ENCODE data around the gene NTN3. TPM values are rescaled to one million over a fixed set of nuclear protein-coding genes. Genes with fewer than 3 reads are reported as not detected.

NTN3 gene
- total RNA-seq, 1 experiment from 2014 or later, result not detected

- intact Hi-C loops (cut with micrococcal nuclease), result loop anchor here (2.0 kb wide), 1 partner anchor 41 kb away; no protein-coding TSS in a partner anchor
These were observed 3.1 kb downstream of the NTN3 start for GRCh38 chr16:2473999-2474876.

DNA sequence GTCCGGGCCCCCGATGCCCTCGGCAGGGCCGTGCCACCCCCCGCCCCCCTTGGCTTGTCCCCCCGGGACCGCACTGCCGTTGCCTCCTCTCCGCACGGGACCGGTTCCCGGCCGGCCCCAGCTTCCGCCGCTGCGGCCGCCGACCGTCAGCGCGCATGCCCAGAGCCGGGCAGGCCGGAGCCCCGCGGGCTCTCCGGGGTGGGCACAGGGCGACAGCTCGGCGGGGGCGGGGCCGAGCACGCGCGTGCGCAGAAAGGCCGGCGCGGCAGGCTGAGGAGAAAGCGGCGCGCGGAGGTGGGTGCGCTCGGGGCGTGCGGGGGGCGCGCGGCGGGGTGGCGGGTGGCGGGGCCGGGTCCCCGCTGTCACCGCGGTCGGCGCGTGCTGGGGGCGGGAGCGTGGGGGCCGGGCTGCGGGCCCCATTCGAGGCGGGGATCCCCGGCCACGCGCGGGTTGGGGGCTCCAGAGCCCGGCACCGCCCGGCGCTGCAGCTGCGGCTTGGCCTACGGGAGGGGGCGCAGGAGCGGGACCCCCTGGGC is 3.8 kb downstream of the NTN3 start, which contains the start of gene TBC1D24:
Gene TBC1D24 (plus strand): TSS at position 251 of the 536 bp plus-strand sequence. CDS start 21,022 bp downstream, outside the sequence.
- CTCF ChIA-PET, result interaction anchor here (0.6 kb wide), 2 partner anchors 320 to 1071 kb away, joined by 3 read pairs; partner anchors contain the start of gene TRAF7
- TF ChIP-seq CTCF (IDR thresholded peaks at IDR 0.05; ENCODE audit: unreplicated experiment), result no peak
- Mint-ChIP-seq H3K4me3 (ENCODE audit: unreplicated experiment) (peak within 1 kb of the TSS; percentile 74), H3K27me3 (ENCODE audit: insufficient read depth, unreplicated experiment) (no peaks in the 10 kb centered on the region), H3K4me1 (ENCODE audit: insufficient read depth, unreplicated experiment) (peaks cover 16% of the 10 kb centered on the region), H3K36me3 (ENCODE audit: insufficient read depth, unreplicated experiment) (peaks cover 6% of the 10 kb centered on the region), H3K27ac (ENCODE audit: low read depth, unreplicated experiment) (peak within 1 kb of the TSS; percentile 35), H3K9me3 (ENCODE audit: unreplicated experiment) (no peaks in the 10 kb centered on the region)
- no TSS peak for BruUV-seq (replicated peaks)
- DNase-seq (ENCODE audit: unreplicated experiment), result peak; percentile 79
- POLR2A ChIA-PET, result interaction anchor here (0.7 to 2.5 kb wide), 12 partner anchors 11 to 408 kb away, joined by 3 to 11 read pairs (median 4); partner anchors contain the start of genes AMDHD2, CCNF, ECI1 and FLYWCH2
- intact Hi-C loops (cut with micrococcal nuclease), result loop anchor here (2.0 kb wide), 1 partner anchor 40 kb away; no protein-coding TSS in a partner anchor

More at GRCh38 chr16:2473999-2474876, 3.1 kb downstream of the NTN3 start:
- Mint-ChIP-seq H3K27me3 (ENCODE audit: insufficient read depth, unreplicated experiment) (no peaks in the 10 kb centered on the region), H3K4me3 (ENCODE audit: unreplicated experiment) (peak overlapping the region; percentile 74), H3K9me3 (ENCODE audit: unreplicated experiment) (no peaks in the 10 kb centered on the region), H3K27ac (ENCODE audit: low read depth, unreplicated experiment) (peak overlapping the region; percentile 35), H3K4me1 (ENCODE audit: insufficient read depth, unreplicated experiment) (peaks cover 16% of the 10 kb centered on the region), H3K36me3 (ENCODE audit: insufficient read depth, unreplicated experiment) (peaks cover 6% of the 10 kb centered on the region)
- BruUV-seq (replicated peaks), result no TSS peak
- ChIA-PET POLR2A (interaction anchor here (0.6 to 2.5 kb wide), 14 partner anchors 10 to 706 kb away, joined by 3 to 11 read pairs (median 4); partner anchors contain the start of genes AMDHD2, CCNF, ECI1 and FLYWCH2), CTCF (interaction anchor here (0.6 kb wide), 2 partner anchors 49 to 319 kb away, joined by 3 read pairs; partner anchors contain the start of gene TRAF7)
- TF ChIP-seq CTCF (IDR thresholded peaks at IDR 0.05; ENCODE audit: unreplicated experiment), result peak; percentile 32
- DNase-seq (ENCODE audit: unreplicated experiment), result peak; percentile 47

- CTCF ChIA-PET, result interaction anchor here (0.6 kb wide), 1 partner anchor 1072 kb away, joined by 3 read pairs; no protein-coding TSS in a partner anchor
- no peaks in the 10 kb centered on the region for H3K27me3 Mint-ChIP-seq (ENCODE audit: insufficient read depth, unreplicated experiment)
- BruUV-seq (replicated peaks), result no TSS peak
- POLR2A ChIA-PET, result interaction anchor here (0.6 to 2.5 kb wide), 12 partner anchors 12 to 407 kb away, joined by 3 to 11 read pairs (median 4); partner anchors contain the start of genes AMDHD2, CCNF, ECI1 and FLYWCH2
- peak overlapping the region; percentile 74 for H3K4me3 Mint-ChIP-seq (ENCODE audit: unreplicated experiment)
- intact Hi-C loops (cut with micrococcal nuclease), result loop anchor here (2.0 kb wide), 1 partner anchor 39 kb away; no protein-coding TSS in a partner anchor
- H3K36me3 Mint-ChIP-seq (ENCODE audit: insufficient read depth, unreplicated experiment), result peaks cover 10% of the 10 kb centered on the region
- H3K27ac Mint-ChIP-seq (ENCODE audit: low read depth, unreplicated experiment), result no peak overlapping the region
- no peak for DNase-seq (ENCODE audit: unreplicated experiment)
- peaks cover 16% of the 10 kb centered on the region for H3K4me1 Mint-ChIP-seq (ENCODE audit: insufficient read depth, unreplicated experiment)
- no peak for TF ChIP-seq CTCF (IDR thresholded peaks at IDR 0.05; ENCODE audit: unreplicated experiment)
- H3K9me3 Mint-ChIP-seq (ENCODE audit: unreplicated experiment), result no peaks in the 10 kb centered on the region
These were observed 4.6 kb downstream of the NTN3 start for GRCh38 chr16:2475413-2476344.
